Duodenal mucosa (tissue), 2 donors: ENCODE data around the gene CELF4.

ENCODE experiments used
- H3K27ac ChIP-seq: one replicate; pipeline ENCODE4 v1.7.0; 2013; ENCODE audit warnings: low read depth, low read length
- H3K27me3 ChIP-seq, 2 donors: one replicate each; pipeline ENCODE4 v1.7.0; 2013; ENCODE audit warnings: low read length in 2 of 2, control low read depth in 1 of 2; ENCODE audit not compliant: insufficient read depth in 2 of 2, control insufficient read depth in 1 of 2
- H3K36me3 ChIP-seq, 2 donors: one replicate each; pipeline ENCODE4 v1.7.0; 2013; ENCODE audit warnings: low read length in 2 of 2, control low read depth in 1 of 2; ENCODE audit not compliant: insufficient read depth in 2 of 2, control insufficient read depth in 1 of 2
- H3K4me1 ChIP-seq, 2 donors: one replicate each; pipeline ENCODE4 v1.7.0; 2013; ENCODE audit warnings: low read length in 2 of 2, control low read depth in 1 of 2; ENCODE audit not compliant: insufficient read depth in 2 of 2, control insufficient read depth in 1 of 2
- H3K4me3 ChIP-seq, 2 donors: one replicate each; pipeline ENCODE4 v1.7.0; 2013; ENCODE audit warnings: low read length in 2 of 2, low read depth in 1 of 2
- H3K9ac ChIP-seq, 2 donors: one replicate each; pipeline ENCODE4 v1.7.0; 2013; ENCODE audit warnings: low read length in 2 of 2, low read depth in 1 of 2
- H3K9me3 ChIP-seq, 2 donors: one replicate each; pipeline ENCODE4 v1.7.0; 2013; ENCODE audit warnings: low read length in 2 of 2, control low read depth in 1 of 2; ENCODE audit not compliant: control insufficient read depth in 1 of 2

Gene CELF4

DNA sequence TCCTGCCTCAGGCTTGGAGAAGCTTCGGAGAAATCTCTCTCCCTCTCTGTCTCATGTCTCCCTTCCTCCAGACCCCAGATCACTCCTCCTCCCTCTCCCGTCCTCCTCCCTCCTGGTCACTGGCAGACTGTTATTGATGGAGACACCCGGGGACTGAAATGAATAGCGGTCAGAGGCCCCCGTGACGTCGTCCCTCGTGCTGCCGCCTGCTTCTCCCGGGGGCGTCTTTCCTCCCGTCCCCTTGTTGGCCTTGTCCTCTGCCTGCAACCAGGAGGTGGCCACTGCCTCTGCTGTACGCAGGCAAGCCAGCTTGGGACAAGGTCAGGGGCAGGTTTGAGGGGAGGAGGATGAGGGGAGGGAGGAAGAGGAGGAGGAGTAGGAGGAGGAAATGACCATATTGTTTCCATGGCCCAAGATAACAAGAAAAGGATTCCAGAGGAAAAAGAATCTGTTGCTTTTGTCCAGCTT lies 78.2 kb downstream of the CELF4 start:
- H3K27ac ChIP-seq = no peak overlapping the region
- no peaks in the 10 kb centered on the region for H3K36me3 ChIP-seq
- H3K4me1 ChIP-seq = no peaks in the 10 kb centered on the region
- H3K27me3 ChIP-seq = peaks cover 21 to 36% of the 10 kb centered on the region in 2 donors
- no peaks in the 10 kb centered on the region for H3K9me3 ChIP-seq
- no peak overlapping the region for H3K9ac ChIP-seq
- no peak overlapping the region for H3K4me3 ChIP-seq

DNA sequence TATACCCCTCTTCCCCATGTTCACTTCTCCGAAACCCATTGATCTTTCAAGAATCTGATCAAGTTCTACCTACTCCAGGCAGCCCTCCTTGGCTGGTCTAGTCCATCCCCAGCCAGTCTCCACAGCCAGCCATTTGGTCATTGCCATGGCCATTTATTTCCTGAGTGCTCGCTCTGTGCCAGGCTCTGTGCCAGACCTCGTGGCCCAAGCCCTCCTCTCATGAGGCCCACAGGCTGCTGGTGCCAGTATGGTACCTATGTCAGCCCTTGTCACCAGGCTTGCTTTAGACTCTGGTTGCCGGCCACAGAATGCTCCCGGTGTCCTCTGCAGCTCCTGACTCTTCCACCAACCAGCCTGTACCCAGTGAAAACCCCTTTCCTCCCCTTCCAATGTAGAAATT lies 78.8 kb downstream of the CELF4 start:
- Histone ChIP-seq H3K4me1 (no peaks in the 10 kb centered on the region), H3K4me3 (no peak overlapping the region), H3K9me3 (no peaks in the 10 kb centered on the region), H3K9ac (no peak overlapping the region), H3K36me3 (no peaks in the 10 kb centered on the region), H3K27ac (no peak overlapping the region), H3K27me3 (peaks cover 21 to 36% of the 10 kb centered on the region in 2 donors)

- Histone ChIP-seq H3K36me3 (no peaks in the 10 kb centered on the region), H3K4me1 (no peaks in the 10 kb centered on the region), H3K4me3 (no peak overlapping the region), H3K27me3 (peaks cover 21 to 36% of the 10 kb centered on the region in 2 donors), H3K9me3 (no peaks in the 10 kb centered on the region), H3K27ac (no peak overlapping the region), H3K9ac (no peak overlapping the region)
These were observed 80.4 kb downstream of the CELF4 start for GRCh38 chr18:37484983-37485834.

DNA sequence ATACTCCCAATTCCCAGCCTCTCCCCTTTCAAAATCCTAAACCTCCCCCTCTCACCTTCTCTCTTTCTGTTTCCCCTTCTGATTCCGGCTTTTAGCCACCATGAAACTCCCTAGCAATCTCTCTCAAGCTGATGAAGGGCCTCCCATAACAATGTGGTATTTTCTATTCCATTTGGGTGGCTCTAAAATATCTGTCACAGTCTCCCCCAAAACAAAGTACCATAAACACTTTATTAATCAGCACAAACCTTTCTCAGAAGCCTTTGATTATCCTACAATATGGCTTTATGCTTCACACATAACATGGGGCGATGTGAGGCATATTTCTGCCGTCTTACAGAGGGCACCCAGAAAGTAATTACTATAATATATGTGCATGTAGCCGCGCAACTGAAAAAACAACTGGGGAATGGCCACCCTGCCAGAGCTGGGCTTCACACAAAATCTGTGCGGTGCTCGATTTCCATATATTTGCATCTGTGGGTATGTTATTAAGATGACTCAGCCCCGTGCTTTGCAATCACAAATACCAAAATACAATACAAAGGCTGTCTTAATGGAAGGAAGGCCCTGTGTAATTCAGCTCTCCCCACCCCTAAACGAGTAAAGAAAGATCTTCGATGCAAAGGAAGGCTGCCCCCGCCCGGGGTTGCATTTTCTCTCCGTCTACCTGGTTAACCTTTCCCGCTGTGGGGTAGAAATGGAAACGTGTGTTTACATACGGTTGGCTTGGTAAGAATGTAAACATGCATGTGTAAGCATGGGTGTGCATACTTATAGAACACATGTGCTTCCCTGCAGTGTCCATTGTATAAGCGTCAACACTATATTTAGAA lies 81.4 kb downstream of the CELF4 start:
- H3K4me3 ChIP-seq = no peak overlapping the region
- peaks cover 21 to 36% of the 10 kb centered on the region in 2 donors for H3K27me3 ChIP-seq
- no peak overlapping the region for H3K9ac ChIP-seq
- no peaks in the 10 kb centered on the region for H3K4me1 ChIP-seq
- H3K36me3 ChIP-seq = no peaks in the 10 kb centered on the region
- H3K27ac ChIP-seq = no peak overlapping the region
- H3K9me3 ChIP-seq = no peaks in the 10 kb centered on the region

- Histone ChIP-seq H3K4me3 (no peak overlapping the region), H3K27ac (no peak overlapping the region), H3K27me3 (peaks cover 18 to 29% of the 10 kb centered on the region in 2 donors), H3K4me1 (no peaks in the 10 kb centered on the region), H3K36me3 (no peaks in the 10 kb centered on the region), H3K9me3 (no peaks in the 10 kb centered on the region), H3K9ac (no peak overlapping the region)
These were observed 82.2 kb downstream of the CELF4 start for GRCh38 chr18:37483221-37483971.

- Histone ChIP-seq H3K4me3 (no peak overlapping the region), H3K27ac (no peak overlapping the region), H3K9ac (no peak overlapping the region), H3K9me3 (no peaks in the 10 kb centered on the region), H3K4me1 (no peaks in the 10 kb centered on the region), H3K36me3 (no peaks in the 10 kb centered on the region), H3K27me3 (peaks cover 13 to 29% of the 10 kb centered on the region in 2 donors)
These were observed 83.2 kb downstream of the CELF4 start for GRCh38 chr18:37482433-37482832.

DNA sequence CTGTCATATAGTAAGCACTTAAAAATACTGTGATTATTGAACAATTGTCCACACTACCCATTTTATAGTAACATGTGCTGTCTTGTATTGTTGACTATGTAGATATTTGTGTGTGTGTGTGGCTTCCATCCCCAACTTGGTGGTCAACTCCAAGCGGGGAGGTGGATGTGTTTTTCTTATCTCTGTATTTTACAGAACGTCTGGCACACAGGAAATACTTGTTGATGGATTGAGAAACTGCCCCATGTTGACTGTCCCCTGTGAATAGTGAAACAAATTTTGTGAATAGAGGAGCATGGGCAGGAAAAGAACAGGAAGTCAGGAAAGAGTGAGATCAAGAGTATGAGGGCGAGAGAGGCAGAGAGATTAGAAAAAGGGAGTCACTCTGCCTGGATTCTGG lies 83.6 kb downstream of the CELF4 start:
- H3K36me3 ChIP-seq = no peaks in the 10 kb centered on the region
- H3K27me3 ChIP-seq = peaks cover 12 to 25% of the 10 kb centered on the region in 2 donors
- H3K4me1 ChIP-seq = no peaks in the 10 kb centered on the region
- H3K4me3 ChIP-seq = no peak overlapping the region
- no peak overlapping the region for H3K9ac ChIP-seq
- H3K27ac ChIP-seq = no peak overlapping the region
- H3K9me3 ChIP-seq = no peaks in the 10 kb centered on the region

- Histone ChIP-seq H3K4me1 (no peaks in the 10 kb centered on the region), H3K27me3 (peaks cover 7 to 19% of the 10 kb centered on the region in 2 donors), H3K9ac (no peak overlapping the region), H3K9me3 (no peaks in the 10 kb centered on the region), H3K27ac (no peak overlapping the region), H3K4me3 (no peak overlapping the region), H3K36me3 (no peaks in the 10 kb centered on the region)
These were observed 84.1 kb downstream of the CELF4 start for GRCh38 chr18:37481491-37481890.

DNA sequence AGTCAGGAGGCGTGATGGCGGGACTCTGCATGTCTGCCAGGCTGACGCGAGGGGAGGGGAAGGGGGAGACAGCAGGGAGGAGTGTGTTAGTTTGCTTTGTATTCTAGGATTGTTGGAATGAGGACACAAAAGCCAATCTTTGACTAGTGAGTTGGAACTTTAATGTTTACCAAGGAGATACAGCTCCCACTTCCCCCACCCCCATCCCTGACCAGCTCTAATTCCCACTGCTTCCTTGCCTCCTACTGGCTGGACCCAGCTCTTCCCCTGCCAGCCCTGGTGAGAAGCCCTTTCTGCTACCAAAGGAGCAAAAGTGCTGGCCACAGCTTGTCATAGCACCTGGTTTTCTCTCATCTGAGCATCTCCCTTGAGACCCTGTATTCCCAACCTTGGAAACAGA lies 84.5 kb downstream of the CELF4 start:
- H3K27ac ChIP-seq = no peak overlapping the region

More for the DNA sequence above, 84.5 kb downstream of the CELF4 start:
- H3K27me3 ChIP-seq = peaks cover 4 to 15% of the 10 kb centered on the region in 2 donors
- H3K36me3 ChIP-seq = no peaks in the 10 kb centered on the region
- no peak overlapping the region for H3K9ac ChIP-seq
- no peaks in the 10 kb centered on the region for H3K9me3 ChIP-seq
- H3K4me3 ChIP-seq = no peak overlapping the region
- H3K4me1 ChIP-seq = no peaks in the 10 kb centered on the region
